ENCODE measurements around the gene SLC6A1. TPM values are rescaled to one million over a fixed set of nuclear protein-coding genes. Genes with fewer than 3 reads are reported as not detected.

Gene SLC6A1
- total RNA-seq, 1 experiment from 2014 or later = not detected

DNA sequence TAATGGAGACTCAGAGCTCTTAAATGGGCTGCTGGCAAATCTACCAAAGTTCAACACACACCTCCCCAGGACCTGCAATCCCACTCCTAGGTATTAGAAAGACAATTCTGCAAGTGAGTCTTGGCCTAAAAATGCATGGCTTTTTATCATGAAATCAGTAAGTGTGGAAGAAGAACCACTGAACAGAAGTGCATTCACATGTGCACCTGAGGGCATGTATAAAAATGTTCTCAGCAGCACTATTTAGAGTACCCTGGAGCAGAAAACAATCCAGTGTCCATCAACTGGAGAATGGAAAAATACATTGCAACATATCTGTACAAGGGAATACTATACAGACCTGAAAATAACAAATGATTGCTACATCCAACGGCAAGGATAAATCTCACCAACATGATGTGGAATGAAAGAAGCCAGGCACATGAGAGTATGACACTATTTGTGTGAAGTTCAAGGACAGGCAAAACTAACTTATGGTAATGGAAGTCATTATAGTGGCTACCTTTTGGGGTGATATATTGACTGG lies 8.1 kb upstream of the SLC6A1 start:
- no peak overlapping the region for H4K5ac ChIP-seq (ENCODE audit: insufficient read length, low read depth, low read length)
- no peak for DNase-seq
- Mint-ChIP-seq H3K4me1 (peaks cover 19 to 29% of the 10 kb centered on the region in 2 experiments), H3K4me3 (no peak overlapping the region), H3K36me3 (ENCODE audit: insufficient read depth in 1 of 3, low read depth in 3 of 3) (no peaks in the 10 kb centered on the region), H3K27ac (no peak overlapping the region), H3K9me3 (no peaks in the 10 kb centered on the region; a peak in 1 of 5 replicates), H3K27me3 (ENCODE audit: low read depth) (peaks cover 43% of the 10 kb centered on the region)
- H4K91ac ChIP-seq (ENCODE audit: insufficient read length, low read depth, low read length) = no peak overlapping the region
- no peaks in the 10 kb centered on the region for H3K23me2 ChIP-seq (ENCODE audit: insufficient read length, low read depth, low read length, poor library complexity, severe bottlenecking)
- H2BK5ac ChIP-seq (ENCODE audit: insufficient read length, low read length) = no peak overlapping the region
- H3K23ac ChIP-seq (ENCODE audit: insufficient read length, low read depth, low read length) = no peak overlapping the region
- no peaks in the 10 kb centered on the region for H3K9me3 ChIP-seq (ENCODE audit: control insufficient read depth, low read depth, low read length)
- H2BK15ac ChIP-seq (ENCODE audit: low read depth, low read length) = no peak overlapping the region
- H3K18ac ChIP-seq (ENCODE audit: insufficient read length, low read depth, low read length) = no peak overlapping the region
- no peak overlapping the region for H3K4ac ChIP-seq (ENCODE audit: low read depth, low read length)
- H3K14ac ChIP-seq (ENCODE audit: insufficient read depth, low read length) = no peak overlapping the region
- no peak overlapping the region for H2AK5ac ChIP-seq (ENCODE audit: insufficient read length, low read length)
- H3K56ac ChIP-seq (ENCODE audit: insufficient read length, low read depth, low read length) = no peak overlapping the region
- no peak overlapping the region for H2BK12ac ChIP-seq (ENCODE audit: insufficient read length, low read depth, low read length)
- no peaks in the 10 kb centered on the region for H3K79me2 ChIP-seq (ENCODE audit: insufficient read depth, low read length)
- no CpG with 5 or more reads among the region's 1 CpG for WGBS (ENCODE audit: extremely low coverage, insufficient read length, low lambda C conversion rate)
- TF ChIP-seq, protein P1, sequence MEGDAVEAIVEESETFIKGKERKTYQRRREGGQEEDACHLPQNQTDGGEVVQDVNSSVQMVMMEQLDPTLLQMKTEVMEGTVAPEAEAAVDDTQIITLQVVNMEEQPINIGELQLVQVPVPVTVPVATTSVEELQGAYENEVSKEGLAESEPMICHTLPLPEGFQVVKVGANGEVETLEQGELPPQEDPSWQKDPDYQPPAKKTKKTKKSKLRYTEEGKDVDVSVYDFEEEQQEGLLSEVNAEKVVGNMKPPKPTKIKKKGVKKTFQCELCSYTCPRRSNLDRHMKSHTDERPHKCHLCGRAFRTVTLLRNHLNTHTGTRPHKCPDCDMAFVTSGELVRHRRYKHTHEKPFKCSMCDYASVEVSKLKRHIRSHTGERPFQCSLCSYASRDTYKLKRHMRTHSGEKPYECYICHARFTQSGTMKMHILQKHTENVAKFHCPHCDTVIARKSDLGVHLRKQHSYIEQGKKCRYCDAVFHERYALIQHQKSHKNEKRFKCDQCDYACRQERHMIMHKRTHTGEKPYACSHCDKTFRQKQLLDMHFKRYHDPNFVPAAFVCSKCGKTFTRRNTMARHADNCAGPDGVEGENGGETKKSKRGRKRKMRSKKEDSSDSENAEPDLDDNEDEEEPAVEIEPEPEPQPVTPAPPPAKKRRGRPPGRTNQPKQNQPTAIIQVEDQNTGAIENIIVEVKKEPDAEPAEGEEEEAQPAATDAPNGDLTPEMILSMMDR (conservative IDR thresholded peaks at IDR 0.05) = no peak
- H3K27ac ChIP-seq (ENCODE audit: insufficient read length, low read depth, low read length) = no peak overlapping the region
- H4K8ac ChIP-seq (replicated peaks; ENCODE audit: insufficient read length, low read depth, low read length) = no peak overlapping the region
- peaks cover 2% of the 10 kb centered on the region; the same call in 1 of the 2 replicates for H3K4me1 ChIP-seq (ENCODE audit: insufficient read depth, low read length)
- H3K9ac ChIP-seq (ENCODE audit: extremely low read depth, insufficient read length, low read length) = no peak overlapping the region
- no peaks in the 10 kb centered on the region for H3K79me1 ChIP-seq (ENCODE audit: insufficient read depth, low read depth, low read length, poor library complexity, severe bottlenecking)
- H3T11ph ChIP-seq (ENCODE audit: low read length) = no peak overlapping the region
- H2BK20ac ChIP-seq (ENCODE audit: low read depth, low read length, poor library complexity, severe bottlenecking) = no peak overlapping the region
- no peak overlapping the region for H3K4me2 ChIP-seq (ENCODE audit: insufficient read depth, insufficient read length, low read length)
- H2AFZ ChIP-seq (ENCODE audit: low read length) = no peak overlapping the region
- H3K27me3 ChIP-seq (ENCODE audit: insufficient read depth, low read length) = no peaks in the 10 kb centered on the region
- H2BK120ac ChIP-seq (ENCODE audit: low read depth, low read length, poor library complexity, severe bottlenecking) = no peak overlapping the region
- no peaks in the 10 kb centered on the region for H4K20me1 ChIP-seq (ENCODE audit: control insufficient read depth, insufficient read depth, insufficient read length)
